ENCODE results near the gene AIFM3.
"Not testable (repeated sequence)": the region's sequence is repeated elsewhere in the genome, so short reads cannot be mapped to it uniquely, and the experiment has no call there.

Gene AIFM3

GRCh38 chr22:20957683-20958431, 9.2 kb upstream of the AIFM3 start:
- no peak for DNase-seq (ENCODE audit: low read depth)

GRCh38 chr22:20959578-20960461, 7.2 kb upstream of the AIFM3 start:
- DNase-seq (ENCODE audit: low read depth), result no peak

- no peak for DNase-seq (ENCODE audit: low read depth)
Observed at GRCh38 chr22:20960609-20961008, 6.4 kb upstream of the AIFM3 start.

GRCh38 chr22:20962491-20962945, 4.5 kb upstream of the AIFM3 start:
- no peak for DNase-seq (ENCODE audit: low read depth)

GRCh38 chr22:20963201-20964052, 3.6 kb upstream of the AIFM3 start:
- DNase-seq (ENCODE audit: low read depth), result no peak

- DNase-seq (ENCODE audit: low read depth), result no peak
Observed at GRCh38 chr22:20964090-20964798, 2.8 kb upstream of the AIFM3 start.

GRCh38 chr22:20964799-20965103, 2.3 kb upstream of the AIFM3 start:
- DNase-seq (ENCODE audit: low read depth), result no peak

- DNase-seq (ENCODE audit: low read depth), result no peak
Observed at GRCh38 chr22:20965104-20965887, 1.8 kb upstream of the AIFM3 start.

GRCh38 chr22:20965888-20966855, 883 bp upstream of the AIFM3 start:
- no peak for DNase-seq (ENCODE audit: low read depth)

GRCh38 chr22:20967697-20968211, 699 bp downstream of the AIFM3 start:
- no peak for DNase-seq (ENCODE audit: low read depth)

- no peak for DNase-seq (ENCODE audit: low read depth)
Observed at GRCh38 chr22:20968281-20968977, 1.4 kb downstream of the AIFM3 start.

- no peak for DNase-seq (ENCODE audit: low read depth)
Observed at GRCh38 chr22:20970939-20971657, 4.0 kb downstream of the AIFM3 start.

- DNase-seq (ENCODE audit: low read depth), result not testable (repeated sequence)
Observed at GRCh38 chr22:20972014-20972694, 5.1 kb downstream of the AIFM3 start.

GRCh38 chr22:20972933-20973577, 6.0 kb downstream of the AIFM3 start:
- DNase-seq (ENCODE audit: low read depth), result no peak

- no peak for DNase-seq (ENCODE audit: low read depth)
Observed at GRCh38 chr22:20973634-20974286, 6.7 kb downstream of the AIFM3 start.

GRCh38 chr22:20974336-20974955, 7.4 kb downstream of the AIFM3 start:
- no peak for DNase-seq (ENCODE audit: low read depth)

Measured in activated T-cell treated with anti-CD3 and anti-CD28 coated beads for 24 hours (primary cell).